GM21723 (cell line): ENCODE data around the gene DOCK11.
"Not testable (repeated sequence)": the region's sequence is repeated elsewhere in the genome, so short reads cannot be mapped to it uniquely, and the experiment has no call there.

ENCODE experiments used
- ATAC-seq: cut with Tn5 transposase; IDR thresholded peaks from one replicate; pipeline ENCODE4 v1.9.1; 2021; ENCODE audit warnings: mild to moderate bottlenecking, moderate library complexity; ENCODE audit not compliant: unreplicated experiment

Gene DOCK11

GRCh38 chrX:118729042-118729652 is 233.5 kb downstream of the DOCK11 start:
- ATAC-seq = no peak

DNA sequence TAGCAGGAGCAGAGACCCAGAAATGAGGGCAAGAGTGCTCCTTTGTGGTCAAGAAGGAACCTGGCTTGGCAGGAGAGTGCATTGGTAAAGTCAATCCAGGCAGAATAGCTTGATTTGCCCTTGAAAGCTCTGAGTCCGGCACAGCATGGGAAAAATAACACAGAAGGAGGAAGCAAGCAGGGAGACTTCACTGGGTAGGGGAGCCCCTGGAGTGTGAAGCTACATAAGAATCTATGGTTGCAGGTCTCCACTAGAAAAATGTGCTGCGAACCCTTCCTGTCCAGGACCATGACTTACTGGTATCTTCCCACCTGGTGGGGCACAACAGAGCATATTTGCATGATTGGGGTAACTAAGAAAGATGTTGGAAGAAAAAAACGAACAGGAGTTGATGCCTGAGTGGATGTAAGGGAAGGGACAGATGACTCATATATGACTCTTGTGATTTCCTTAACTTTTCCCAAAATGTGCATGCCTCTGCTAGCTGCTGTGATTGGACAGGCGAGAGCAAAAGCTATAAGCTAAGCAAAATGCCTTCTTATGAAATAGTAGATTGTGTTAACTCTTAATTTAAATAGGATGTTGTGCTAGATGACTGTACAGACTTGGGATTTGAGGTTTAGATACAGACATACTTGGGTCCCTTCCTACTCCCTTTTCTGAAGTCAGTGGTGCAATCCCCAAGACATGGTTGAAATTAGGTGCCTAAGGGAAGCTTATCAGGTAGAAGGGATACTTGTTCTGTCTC is 235.1 kb downstream of the DOCK11 start:
- ATAC-seq = no peak

- ATAC-seq = not testable (repeated sequence)
Observed at GRCh38 chrX:118732551-118732950, 236.9 kb downstream of the DOCK11 start.

DNA sequence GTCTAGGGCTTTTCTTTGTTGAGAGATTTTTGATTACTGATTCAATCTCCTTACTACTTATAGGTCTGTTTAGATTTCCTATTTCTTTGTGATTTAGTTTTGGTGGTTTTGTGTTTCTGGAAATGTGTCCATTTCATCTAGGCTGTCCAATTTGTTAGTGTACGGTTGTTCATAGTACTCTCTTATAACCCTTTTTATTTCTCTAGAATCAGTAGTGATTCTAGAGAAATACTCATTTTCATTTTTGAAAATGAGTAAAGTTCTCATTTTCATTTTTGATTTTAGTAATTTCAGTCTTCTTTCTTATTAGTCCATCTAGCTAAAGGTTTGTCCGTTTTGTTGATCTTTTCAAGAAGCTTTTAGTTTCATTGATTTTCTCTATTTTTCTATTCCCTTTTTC is 239.3 kb downstream of the DOCK11 start:
- ATAC-seq = no peak
